Activated CD4-positive, alpha-beta memory T cell treated with anti-CD3 and anti-CD28 coated beads, Interleukin-2, amount 10 ng/mL, durations not matched to agents 7 days and 5 days (primary cell): Measurements from ENCODE around the gene SYT13. TPM values are rescaled to one million over a fixed set of nuclear protein-coding genes. Genes with fewer than 3 reads are reported as not detected.
A peak's percentile ranks its signal among the peaks of the same experiment; 100 is the strongest.

Experiments used
- CTCF ChIA-PET: fragments of 350-600 bp; sonication (Branson Sonifier 250); formaldehyde crosslinking; loops from one replicate; lab custom pipeline; 2021; ENCODE audit warnings: antibody characterized with exemption, inconsistent platforms; lab: Charles Lee
- POLR2A ChIA-PET: fragments of 350-600 bp; sonication (Branson Sonifier 250); formaldehyde crosslinking; loops from one replicate; lab custom pipeline; 2021; ENCODE audit warnings: antibody characterized with exemption; lab: Charles Lee
- DNase-seq: peaks from one replicate; pipeline ENCODE4 v3.0.0-alpha.2; 2020
- H3K27ac Mint-ChIP-seq: one replicate; pipeline ENCODE4 v1.8.0; 2021; ENCODE audit warnings: mild to moderate bottlenecking, mixed read lengths
- H3K27me3 Mint-ChIP-seq: one replicate; pipeline ENCODE4 v1.8.0; 2021; ENCODE audit warnings: mixed read lengths
- H3K36me3 Mint-ChIP-seq: one replicate; pipeline ENCODE4 v1.8.0; 2021; ENCODE audit warnings: low read depth, mixed read lengths
- H3K4me1 Mint-ChIP-seq: one replicate; pipeline ENCODE4 v1.8.0; 2021; ENCODE audit warnings: mixed read lengths
- H3K4me3 Mint-ChIP-seq: one replicate; pipeline ENCODE4 v1.8.0; 2021; ENCODE audit warnings: mild to moderate bottlenecking, mixed read lengths
- H3K9me3 Mint-ChIP-seq: one replicate; pipeline ENCODE4 v1.8.0; 2021; ENCODE audit warnings: mixed read lengths
- total RNA-seq, 2 experiments: library from RNA; stranded (reverse); gene quantifications; one replicate each; pipeline ENCODE4 v1.2.3, GENCODE V29; 2021

SYT13 gene
- total RNA-seq, 2 experiments from 2014 or later: not detected

DNA sequence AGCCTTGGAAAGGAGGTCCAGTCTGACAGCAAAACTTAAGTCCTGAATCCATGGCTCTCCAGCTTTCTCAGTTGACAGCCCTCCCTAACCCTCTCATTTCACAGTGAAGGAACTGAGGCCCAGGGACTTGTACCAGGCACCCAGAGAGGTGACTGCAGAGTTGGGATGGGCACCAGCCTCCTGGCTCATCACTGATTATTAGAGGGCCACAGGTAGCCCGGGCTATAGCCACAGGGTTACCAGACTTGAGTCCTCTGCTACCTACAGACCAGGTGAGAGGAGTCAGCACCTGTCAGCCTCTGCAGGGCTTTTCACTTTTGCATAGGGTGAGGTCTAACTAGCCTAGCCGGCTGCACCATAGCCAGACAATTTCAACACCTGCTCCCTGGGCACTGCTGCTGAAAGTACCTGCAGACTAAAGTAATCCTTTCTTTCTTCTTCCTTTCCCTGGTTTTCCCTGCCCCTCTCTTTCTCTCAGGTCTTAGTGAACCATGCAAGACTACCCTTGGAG, 37.6 kb downstream of the SYT13 start:
- Mint-ChIP-seq H3K9me3 (no peaks in the 10 kb centered on the region), H3K27me3 (peaks cover 8% of the 10 kb centered on the region), H3K4me1 (peaks cover 3% of the 10 kb centered on the region), H3K36me3 (no peaks in the 10 kb centered on the region), H3K27ac (no peak overlapping the region), H3K4me3 (no peak overlapping the region)
- CTCF ChIA-PET: no interaction called here
- POLR2A ChIA-PET: no interaction called here
- no peak for DNase-seq

DNA sequence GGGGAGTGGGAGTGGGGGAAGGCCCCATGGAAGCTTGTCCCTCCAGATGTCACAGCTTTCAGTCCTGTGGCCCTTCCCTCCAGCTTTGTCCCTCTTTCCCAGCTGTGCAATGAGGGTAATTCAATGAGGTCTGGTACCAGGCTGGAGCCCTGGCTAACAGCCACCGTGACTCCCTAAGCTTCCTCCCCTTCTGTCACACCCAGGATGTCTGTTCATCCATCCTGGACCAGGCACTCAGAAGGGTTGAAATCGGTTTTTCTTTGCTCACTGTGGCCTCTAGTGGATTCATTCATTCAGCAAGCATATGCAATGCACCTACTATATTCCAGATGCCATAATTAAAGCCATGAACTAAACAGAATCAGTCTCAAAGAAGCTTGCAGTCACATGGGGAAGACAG, 38.7 kb downstream of the SYT13 start:
- Mint-ChIP-seq H3K4me3 (no peak overlapping the region), H3K27ac (no peak overlapping the region), H3K36me3 (no peaks in the 10 kb centered on the region), H3K9me3 (no peaks in the 10 kb centered on the region), H3K4me1 (peaks cover 3% of the 10 kb centered on the region), H3K27me3 (peaks cover 6% of the 10 kb centered on the region)
- POLR2A ChIA-PET: no interaction called here
- no peak for DNase-seq
- CTCF ChIA-PET: no interaction called here

DNA sequence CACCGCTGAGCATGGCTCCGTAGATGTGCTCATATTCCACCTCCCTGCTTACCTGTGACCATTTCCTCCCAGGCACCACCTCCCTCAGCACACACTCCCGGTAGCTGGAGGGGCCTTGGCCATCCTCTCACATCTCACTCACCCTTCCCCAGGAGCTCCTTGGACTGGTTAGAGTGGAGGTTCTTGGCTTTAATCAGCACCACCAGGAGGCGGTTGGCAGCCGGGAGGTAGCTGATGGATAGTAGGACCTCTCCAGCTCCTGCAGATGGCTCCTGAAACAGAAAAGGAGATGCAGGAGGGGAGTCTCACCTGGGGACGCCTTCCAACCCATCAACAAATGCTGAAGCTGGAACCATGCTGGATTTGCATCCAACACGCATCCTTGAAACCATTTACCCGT, 39.9 kb downstream of the SYT13 start:
- Mint-ChIP-seq H3K36me3 (no peaks in the 10 kb centered on the region), H3K4me3 (no peak overlapping the region)
- CTCF ChIA-PET: no interaction called here

DNA sequence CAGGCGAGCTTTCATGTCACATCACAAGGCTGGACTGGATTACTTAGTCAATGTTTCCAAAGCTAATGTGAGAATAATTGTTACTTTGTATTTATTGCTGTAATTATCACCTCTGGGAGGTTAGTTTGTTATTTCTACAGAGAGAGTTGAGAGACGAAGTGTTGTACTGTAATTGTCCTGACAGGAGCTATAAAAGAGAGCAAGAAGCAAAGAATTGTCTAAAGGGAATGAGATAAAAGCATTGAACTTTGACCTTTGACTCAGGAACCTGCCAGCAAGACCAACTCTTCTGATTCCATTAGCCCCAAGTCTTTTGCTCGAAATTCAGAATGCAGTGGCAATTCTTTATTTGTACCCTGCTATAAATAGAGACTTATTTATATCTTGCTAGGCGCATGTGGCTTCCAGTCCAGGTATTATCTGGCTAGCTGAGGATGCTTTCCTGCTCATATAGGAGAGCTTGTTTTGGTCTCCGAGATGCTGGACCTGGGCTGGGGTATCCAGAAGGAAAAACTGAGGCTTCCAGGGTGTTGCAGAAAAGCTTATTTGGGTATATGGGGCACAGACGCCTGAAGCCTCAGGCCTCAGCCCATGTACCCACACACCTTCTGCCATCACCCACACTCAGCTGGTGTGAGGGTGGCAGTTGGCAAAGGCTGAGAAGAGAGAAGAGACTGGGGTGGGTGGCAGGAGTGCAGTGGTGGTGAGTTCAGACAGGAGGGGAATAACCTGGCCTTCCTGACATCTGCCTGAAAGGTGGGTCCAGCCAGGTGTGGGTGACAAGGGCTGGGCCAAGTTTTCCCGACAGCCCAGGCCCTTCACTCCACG, 40.7 kb downstream of the SYT13 start:
- no peaks in the 10 kb centered on the region for H3K36me3 Mint-ChIP-seq
- ChIA-PET POLR2A (no interaction called here), CTCF (interaction anchor here (0.8 kb wide), 1 partner anchor 12 kb away, joined by 4 read pairs; no protein-coding TSS in a partner anchor)
- H3K27me3 Mint-ChIP-seq: peaks cover 6% of the 10 kb centered on the region
- H3K4me1 Mint-ChIP-seq: peaks cover 3% of the 10 kb centered on the region
- no peak for DNase-seq
- no peak overlapping the region for H3K4me3 Mint-ChIP-seq
- H3K9me3 Mint-ChIP-seq: no peaks in the 10 kb centered on the region
- no peak overlapping the region for H3K27ac Mint-ChIP-seq

More for the DNA sequence above, 39.9 kb downstream of the SYT13 start:
- peaks cover 3% of the 10 kb centered on the region for H3K4me1 Mint-ChIP-seq
- H3K27me3 Mint-ChIP-seq: peaks cover 6% of the 10 kb centered on the region
- H3K9me3 Mint-ChIP-seq: no peaks in the 10 kb centered on the region
- DNase-seq: no peak
- H3K27ac Mint-ChIP-seq: no peak overlapping the region
- POLR2A ChIA-PET: no interaction called here

DNA sequence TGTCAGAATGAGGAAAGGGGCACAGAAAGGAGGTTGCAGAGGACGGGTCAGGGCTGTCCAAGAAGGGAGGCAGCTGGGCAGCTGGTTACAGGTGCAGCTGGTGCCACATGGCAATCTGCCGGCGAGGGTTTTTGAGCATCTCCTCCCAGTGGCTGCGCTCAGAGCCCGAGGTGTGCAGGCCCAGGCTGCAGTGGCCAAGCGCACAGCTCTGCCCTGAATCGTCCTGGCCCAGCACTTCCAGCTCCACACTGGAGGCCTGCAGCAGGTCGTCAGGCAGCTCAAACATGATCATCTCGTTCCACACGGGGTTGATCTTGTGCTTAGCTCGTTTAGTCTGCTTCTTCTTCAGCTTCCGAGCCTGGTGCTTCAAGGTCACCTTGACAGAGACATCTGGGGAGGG, 42.2 kb downstream of the SYT13 start:
- H3K9me3 Mint-ChIP-seq: no peaks in the 10 kb centered on the region
- H3K27me3 Mint-ChIP-seq: peaks cover 3% of the 10 kb centered on the region
- H3K4me1 Mint-ChIP-seq: peaks cover 2% of the 10 kb centered on the region
- POLR2A ChIA-PET: no interaction called here
- no peak overlapping the region for H3K27ac Mint-ChIP-seq
- no peak for DNase-seq
- no peak overlapping the region for H3K4me3 Mint-ChIP-seq
- CTCF ChIA-PET: interaction anchor here (1.3 to 2.0 kb wide), 2 partner anchors 9 to 10 kb away, joined by 4 to 5 read pairs; no protein-coding TSS in a partner anchor
- no peaks in the 10 kb centered on the region for H3K36me3 Mint-ChIP-seq

DNA sequence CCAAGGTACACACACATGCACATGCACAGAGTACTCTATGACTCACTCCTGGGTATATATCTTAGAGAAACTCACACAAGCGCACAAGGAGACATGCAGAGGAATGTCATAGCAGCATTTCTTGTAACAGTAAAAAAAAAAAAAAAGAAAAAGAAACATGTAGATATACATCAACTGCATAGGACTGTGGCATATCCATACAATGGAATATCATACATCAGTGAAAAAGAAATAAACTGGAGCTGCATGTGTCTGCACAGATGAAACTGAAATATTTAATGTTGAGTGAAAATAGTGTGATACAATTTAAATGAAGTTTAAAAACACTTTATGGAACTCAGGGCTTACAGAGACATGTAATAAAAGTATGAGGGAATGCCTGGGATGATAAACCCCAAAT, 46.4 kb downstream of the SYT13 start:
- Mint-ChIP-seq H3K36me3 (no peaks in the 10 kb centered on the region), H3K9me3 (no peaks in the 10 kb centered on the region), H3K27me3 (peaks cover 22% of the 10 kb centered on the region), H3K27ac (no peak overlapping the region), H3K4me1 (no peaks in the 10 kb centered on the region), H3K4me3 (no peak overlapping the region)
- ChIA-PET CTCF (interaction anchor here (2.4 kb wide), 1 partner anchor 13 kb away, joined by 5 read pairs; no protein-coding TSS in a partner anchor), POLR2A (no interaction called here)
- no peak for DNase-seq

DNA sequence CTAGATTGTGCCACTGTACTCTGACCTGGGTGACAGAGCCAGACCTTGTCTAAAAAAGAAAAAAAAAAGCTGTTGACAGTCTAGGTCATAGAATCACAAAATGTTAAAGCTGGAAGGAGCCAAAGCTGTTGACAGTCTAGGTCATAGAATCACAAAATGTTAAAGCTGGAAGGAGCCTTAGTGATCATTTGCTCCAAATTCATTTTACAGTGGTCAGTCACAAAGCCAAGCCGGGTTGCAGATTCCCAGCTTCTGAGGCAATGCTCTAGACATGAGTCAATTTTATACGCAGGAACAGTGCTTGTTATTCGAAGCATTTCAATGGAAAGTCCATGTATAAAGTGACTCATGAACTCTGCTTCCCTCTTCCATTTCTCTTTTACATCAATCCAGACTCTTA, 47.4 kb downstream of the SYT13 start:
- POLR2A ChIA-PET: no interaction called here
- H3K27ac Mint-ChIP-seq: no peak overlapping the region
- no peaks in the 10 kb centered on the region for H3K4me1 Mint-ChIP-seq
- no peak overlapping the region for H3K4me3 Mint-ChIP-seq
- H3K9me3 Mint-ChIP-seq: no peaks in the 10 kb centered on the region
- H3K27me3 Mint-ChIP-seq: peaks cover 22% of the 10 kb centered on the region
- CTCF ChIA-PET: no interaction called here
- H3K36me3 Mint-ChIP-seq: no peaks in the 10 kb centered on the region
- no peak for DNase-seq

DNA sequence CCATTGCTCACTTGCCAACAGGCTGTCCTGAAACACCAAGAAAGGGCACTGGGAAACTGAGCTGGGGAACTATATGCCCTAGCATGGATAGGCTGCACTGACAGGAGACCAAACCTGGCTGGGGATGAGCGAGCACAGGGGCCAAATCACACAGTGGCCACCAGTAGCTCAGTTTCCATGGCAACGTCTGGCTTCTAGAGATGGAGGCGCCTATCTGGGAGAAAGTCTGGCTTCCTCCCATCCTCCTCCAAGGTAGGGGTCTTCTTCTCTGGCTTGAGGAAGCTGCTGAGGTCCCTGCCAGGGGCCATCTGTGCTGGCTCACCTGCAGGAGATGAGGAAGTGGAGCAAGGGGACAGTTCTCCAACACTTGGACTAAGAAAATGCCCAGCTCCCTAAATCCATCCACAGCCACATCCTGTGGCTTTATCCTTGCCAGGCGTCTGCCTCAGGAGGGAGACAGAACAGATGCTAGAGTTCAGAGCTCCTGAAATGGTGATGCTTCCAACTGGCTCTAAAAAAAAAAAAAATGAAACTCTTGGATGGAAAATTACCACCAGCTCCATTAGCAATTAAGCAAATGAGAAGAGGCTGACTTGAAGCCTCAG, 48.3 kb downstream of the SYT13 start:
- Mint-ChIP-seq H3K4me3 (no peak overlapping the region), H3K27me3 (peaks cover 22% of the 10 kb centered on the region), H3K9me3 (no peaks in the 10 kb centered on the region), H3K36me3 (no peaks in the 10 kb centered on the region), H3K4me1 (no peaks in the 10 kb centered on the region), H3K27ac (no peak overlapping the region)
- POLR2A ChIA-PET: no interaction called here
- no peak for DNase-seq
- CTCF ChIA-PET: interaction anchor here (0.9 kb wide), 1 partner anchor 35 kb away, joined by 3 read pairs; no protein-coding TSS in a partner anchor

DNA sequence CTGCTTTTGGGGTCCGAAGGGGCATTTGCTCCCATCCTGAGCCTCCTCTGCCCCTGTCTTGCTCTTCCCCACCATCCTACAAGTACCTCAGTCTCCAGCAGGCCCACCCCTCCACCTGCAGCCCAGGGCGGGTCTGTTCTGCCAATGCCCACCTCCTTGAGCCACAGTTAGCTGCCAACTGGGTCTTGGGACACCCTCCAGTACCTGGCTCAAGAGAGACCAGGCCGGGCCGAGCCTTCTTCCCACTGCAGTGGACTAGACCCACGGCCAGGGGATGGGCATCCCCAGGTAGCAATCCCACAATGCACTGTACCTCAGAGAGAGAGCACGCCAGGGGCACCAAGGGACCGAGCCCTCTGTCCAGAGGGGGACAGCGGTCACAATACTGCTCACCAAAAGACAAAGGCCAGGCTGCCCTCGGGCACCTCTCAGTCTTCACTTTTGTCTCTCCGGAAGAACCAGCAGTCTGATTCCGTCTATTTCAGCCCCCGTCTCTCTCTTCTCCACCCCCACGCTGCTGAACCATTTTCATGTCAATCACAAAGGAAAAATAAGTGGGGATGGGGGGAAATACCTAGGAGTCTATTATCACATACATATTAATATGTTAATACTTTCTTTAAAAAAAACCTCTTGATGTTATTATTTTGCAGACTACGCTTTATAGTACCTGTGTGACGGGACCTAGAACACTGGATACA, 51.7 kb downstream of the SYT13 start:
- POLR2A ChIA-PET: no interaction called here
- DNase-seq: no peak
- no peak overlapping the region for H3K4me3 Mint-ChIP-seq
- H3K4me1 Mint-ChIP-seq: no peaks in the 10 kb centered on the region
- H3K27me3 Mint-ChIP-seq: peaks cover 22% of the 10 kb centered on the region
- CTCF ChIA-PET: interaction anchor here (1.1 to 1.5 kb wide), 3 partner anchors 9 to 18 kb away, joined by 4 to 8 read pairs (median 5); no protein-coding TSS in a partner anchor
- no peaks in the 10 kb centered on the region for H3K36me3 Mint-ChIP-seq
- H3K9me3 Mint-ChIP-seq: no peaks in the 10 kb centered on the region
- H3K27ac Mint-ChIP-seq: no peak overlapping the region

DNA sequence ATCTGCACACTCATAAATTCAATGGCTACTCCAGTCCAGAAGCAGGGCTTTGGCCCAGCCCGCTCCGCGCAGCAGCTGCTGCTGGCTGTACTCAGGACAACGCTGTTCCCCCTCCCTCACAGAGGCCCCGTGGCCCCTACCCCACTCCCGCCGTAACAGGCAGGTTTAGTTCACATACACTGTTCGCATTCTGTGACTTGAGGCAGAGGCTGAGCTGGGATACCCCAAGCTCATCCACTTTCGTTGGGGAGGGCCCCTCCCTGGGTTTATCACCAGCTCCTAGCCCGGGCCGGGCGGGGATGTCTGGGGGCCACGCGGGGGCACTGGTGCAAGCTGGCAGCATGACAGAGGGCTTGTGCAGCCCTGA, 52.4 kb downstream of the SYT13 start:
- peaks cover 20% of the 10 kb centered on the region for H3K27me3 Mint-ChIP-seq
- H3K4me1 Mint-ChIP-seq: no peaks in the 10 kb centered on the region
- H3K36me3 Mint-ChIP-seq: no peaks in the 10 kb centered on the region
- H3K4me3 Mint-ChIP-seq: no peak overlapping the region
- POLR2A ChIA-PET: no interaction called here
- no peaks in the 10 kb centered on the region for H3K9me3 Mint-ChIP-seq
- no peak for DNase-seq
- H3K27ac Mint-ChIP-seq: no peak overlapping the region
- CTCF ChIA-PET: interaction anchor here (1.0 to 1.5 kb wide), 8 partner anchors 10 to 123 kb away, joined by 3 to 8 read pairs (median 4); no protein-coding TSS in a partner anchor

DNA sequence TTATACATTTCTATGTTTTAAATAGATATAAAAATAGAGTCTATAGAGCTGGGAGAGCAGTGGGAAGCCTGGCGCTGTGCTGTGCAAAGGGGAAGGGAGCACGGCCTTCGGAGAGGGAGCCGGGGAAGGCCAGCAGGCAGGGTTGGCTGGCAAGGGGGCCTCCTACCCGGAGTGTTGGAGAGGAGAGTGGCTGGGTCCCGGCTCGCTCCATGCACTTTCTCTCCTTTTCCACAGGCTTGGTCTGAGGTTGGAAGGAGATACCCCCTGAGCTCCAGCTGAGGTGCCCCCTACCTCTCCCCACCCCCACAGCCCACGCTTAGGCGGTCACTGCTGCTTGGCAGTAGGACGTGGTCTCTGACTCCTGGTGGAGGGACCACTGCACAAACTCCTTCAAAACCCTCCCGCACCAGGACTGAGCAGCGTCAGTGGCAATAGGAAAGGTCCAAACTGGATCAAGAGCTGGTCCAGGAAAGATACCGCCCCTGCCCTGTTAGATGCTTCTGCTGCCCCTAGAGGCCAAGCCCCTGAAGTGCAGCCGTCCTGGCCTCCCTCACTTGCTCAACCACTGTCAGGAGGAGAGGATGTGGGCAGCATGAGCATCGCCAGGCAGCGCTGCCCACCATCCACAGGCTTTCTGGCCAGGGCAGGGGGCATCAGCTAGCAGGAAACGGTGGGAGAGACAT, 52.9 kb downstream of the SYT13 start:
- peaks cover 19% of the 10 kb centered on the region for H3K27me3 Mint-ChIP-seq
- H3K36me3 Mint-ChIP-seq: no peaks in the 10 kb centered on the region
- H3K4me3 Mint-ChIP-seq: no peak overlapping the region
- ChIA-PET CTCF (interaction anchor here (1.0 to 1.5 kb wide), 7 partner anchors 10 to 123 kb away, joined by 3 to 8 read pairs (median 5); no protein-coding TSS in a partner anchor), POLR2A (no interaction called here)
- no peak overlapping the region for H3K27ac Mint-ChIP-seq
- H3K9me3 Mint-ChIP-seq: no peaks in the 10 kb centered on the region
- DNase-seq: peak; percentile 68
- no peaks in the 10 kb centered on the region for H3K4me1 Mint-ChIP-seq

DNA sequence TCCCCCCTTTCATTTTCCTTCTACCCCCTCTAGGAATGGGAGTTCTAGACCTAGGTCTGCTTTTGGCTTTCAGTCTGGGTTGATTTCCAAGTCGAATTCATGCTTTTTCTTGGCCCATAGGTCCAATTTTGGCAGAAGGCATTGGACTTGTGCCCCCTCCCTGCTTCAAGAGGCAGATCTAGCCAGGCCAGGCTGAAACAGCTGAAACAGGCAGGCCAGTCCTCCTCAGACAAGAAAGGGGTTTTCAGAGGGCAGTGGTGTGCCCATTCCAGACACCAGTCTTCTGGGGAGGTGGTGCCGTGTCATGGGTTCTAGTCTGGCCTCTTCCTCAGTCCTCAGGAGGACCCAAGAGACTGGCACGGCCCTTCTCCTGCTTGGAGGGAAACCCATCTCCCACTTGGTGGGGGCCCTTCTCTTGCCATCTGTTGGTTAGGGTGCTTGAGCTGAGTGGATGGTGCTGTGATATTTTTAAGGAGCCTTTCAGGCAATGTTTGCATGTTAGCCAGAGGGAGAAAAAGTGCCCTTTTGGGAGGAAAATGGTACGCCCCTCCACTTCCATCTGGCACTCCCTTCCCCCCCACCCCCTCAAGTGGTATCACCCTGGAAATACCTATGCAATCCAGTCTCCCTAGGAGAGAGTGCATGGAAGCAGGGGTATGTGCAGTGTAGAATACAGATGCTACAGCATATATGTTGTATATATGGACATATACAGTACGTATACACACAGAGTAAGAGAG, 53.6 kb downstream of the SYT13 start:
- H3K4me1 Mint-ChIP-seq: no peaks in the 10 kb centered on the region
- ChIA-PET POLR2A (no interaction called here), CTCF (interaction anchor here (1.0 to 1.5 kb wide), 6 partner anchors 12 to 122 kb away, joined by 3 to 8 read pairs (median 4); no protein-coding TSS in a partner anchor)
- H3K36me3 Mint-ChIP-seq: no peaks in the 10 kb centered on the region
- H3K27me3 Mint-ChIP-seq: peaks cover 17% of the 10 kb centered on the region
- H3K4me3 Mint-ChIP-seq: no peak overlapping the region
- H3K9me3 Mint-ChIP-seq: no peaks in the 10 kb centered on the region
- no peak for DNase-seq
- H3K27ac Mint-ChIP-seq: no peak overlapping the region
